ENCODE measurements around the gene GLT6D1. TPM values are rescaled to one million over a fixed set of nuclear protein-coding genes. Genes with fewer than 3 reads are reported as not detected.

Gene GLT6D1
- total and polyA plus RNA-seq, 2 of the 8 experiments (the other 6 are each of a cell fraction or from before 2014, with no cell fraction given), result 1.3 to 2.1 TPM

DNA sequence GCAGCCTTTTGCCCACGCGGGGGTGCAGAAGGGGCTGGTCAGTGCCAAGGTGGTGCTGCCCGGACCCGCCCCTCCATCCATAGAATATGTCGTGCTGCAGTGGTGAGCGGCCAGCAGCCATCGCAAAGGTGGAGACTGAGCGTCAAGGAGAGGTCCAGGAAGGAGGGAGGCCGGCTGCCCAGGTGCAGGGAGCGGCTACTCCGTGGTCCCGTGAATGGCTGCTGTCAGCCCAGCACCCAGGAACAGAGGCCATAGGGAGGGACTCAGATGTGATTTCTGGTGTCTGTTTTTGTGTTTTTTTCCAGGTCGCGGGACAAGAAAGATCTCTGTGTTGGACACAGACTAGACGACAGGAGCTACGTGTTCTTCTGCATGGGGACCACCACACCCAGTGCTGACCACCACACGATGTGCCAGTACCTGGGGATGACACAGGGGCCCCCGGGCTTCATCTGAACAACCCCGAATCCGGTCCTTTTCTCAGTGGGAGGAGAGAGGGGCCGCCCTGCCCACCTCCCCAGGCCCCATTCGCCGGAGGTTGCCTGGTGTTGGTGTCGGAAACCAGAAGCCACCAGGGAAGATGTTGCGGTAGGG is 48.8 kb downstream of the GLT6D1 start:
- Histone ChIP-seq H3K36me3 (ENCODE audit: control insufficient read depth in 2 of 4, insufficient read depth in 4 of 4, low read length in 3 of 4) (no peaks in the 10 kb centered on the region), H3K27ac (ENCODE audit: low read depth, low read length) (no peak overlapping the region), H4K5ac (ENCODE audit: insufficient read length, low read depth, low read length) (no peak overlapping the region), H3K23ac (ENCODE audit: insufficient read length) (no peak overlapping the region), H3K23me2 (ENCODE audit: low read depth, low read length) (no peaks in the 10 kb centered on the region), H3K4ac (replicated peaks; ENCODE audit: insufficient read length, low read depth, low read length) (no peak overlapping the region), H4K8ac (ENCODE audit: extremely low read depth, insufficient read depth, low read length) (no peak overlapping the region), H4K91ac (replicated peaks; ENCODE audit: insufficient read length, low read length) (no peak overlapping the region), H4K20me1 (replicated peaks in 1 of 2; ENCODE audit: control insufficient read depth in 1 of 2, insufficient read depth in 2 of 2, low read length in 2 of 2) (no peaks in the 10 kb centered on the region), H3K79me1 (ENCODE audit: low read depth, low read length) (no peaks in the 10 kb centered on the region), H3K9me3 (ENCODE audit: insufficient read depth in 2 of 2, low read depth in 1 of 2, low read length in 1 of 2) (0 out of 4 replicates have a peak, but pooled peaks cover 0 to 5% of the 10 kb centered on the region in 2 experiments), H2BK12ac (ENCODE audit: low read depth, low read length) (no peak overlapping the region), H3K4me2 (ENCODE audit: insufficient read depth in 1 of 2, low read depth in 2 of 2, low read length in 2 of 2) (no peak overlapping the region), H2AK5ac (ENCODE audit: low read depth, low read length) (no peak overlapping the region), H2AFZ (ENCODE audit: low read length) (no peak overlapping the region), H3K4me3 (ENCODE audit: extremely low read depth in 1 of 4, insufficient read depth in 2 of 4, low read depth in 3 of 4, low read length in 4 of 4) (no peak overlapping the region), H3K4me1 (replicated peaks in 1 of 4; ENCODE audit: control insufficient read depth in 3 of 4, insufficient read depth in 4 of 4, low read length in 3 of 4) (no peaks in the 10 kb centered on the region; a peak in 1 of 7 replicates), H2BK5ac (ENCODE audit: low read depth, low read length) (no peak overlapping the region), H3K79me2 (ENCODE audit: control insufficient read depth in 1 of 2, insufficient read depth in 2 of 2, low read length in 2 of 2) (no peaks in the 10 kb centered on the region), H2BK15ac (ENCODE audit: low read length) (no peak overlapping the region), H3K14ac (ENCODE audit: insufficient read length) (no peak overlapping the region), H2BK120ac (replicated peaks; ENCODE audit: low read depth, low read length) (no peak overlapping the region), H2BK20ac (ENCODE audit: low read length) (no peak overlapping the region), H3K27me3 (replicated peaks in 1 of 4; ENCODE audit: control insufficient read depth in 3 of 4, extremely low read depth in 1 of 4, insufficient read depth in 3 of 4, low read length in 3 of 4) (no peaks in the 10 kb centered on the region), H3K9ac (replicated peaks in 1 of 4; ENCODE audit: extremely low read depth in 1 of 4, low read depth in 3 of 4, low read length in 3 of 4) (no peak overlapping the region), H3K56ac (replicated peaks; ENCODE audit: insufficient read length, low read depth, low read length) (no peak overlapping the region), H3K18ac (ENCODE audit: extremely low read depth, low read length) (no peak overlapping the region)
- FAIRE-seq (no peak), DNase-seq (ENCODE audit: low read depth in 1 of 2, low spot score in 2 of 2) (peak in 1 of 2 experiments; percentile 33)
- 89% methylated on average over 24 of the region's 25 CpGs; no CpG with 5 or more reads in 1 of the 2 experiments for WGBS, 2 experiments (ENCODE audit: extremely low coverage in 1 of 2, insufficient coverage in 1 of 2, insufficient read length in 1 of 2, insufficient replicate concordance in 2 of 2, low coverage in 1 of 2, low lambda C conversion rate in 2 of 2, missing lambda C conversion rate in 1 of 2)
- ChIA-PET CTCF (ENCODE audit: partially characterized antibody) (interaction anchor here (0.8 to 7.2 kb wide), 2 partner anchors 13 to 24 kb away, joined by 3 to 58 read pairs; no protein-coding TSS in a partner anchor), POLR2A (ENCODE audit: partially characterized antibody) (no interaction called here)
- TF ChIP-seq JUND (IDR thresholded peaks at IDR 0.05; ENCODE audit: low read length), result no peak
- no peak for TF ChIP-seq RAD21 (IDR thresholded peaks at IDR 0.05 in 1 of 2, conservative IDR thresholded peaks at IDR 0.05 in 1 of 2; ENCODE audit: low read depth in 2 of 2, low read length in 2 of 2)
- no peak for TF ChIP-seq SUZ12 (IDR thresholded peaks at IDR 0.05; ENCODE audit: low read length)
- TF ChIP-seq, protein P1, sequence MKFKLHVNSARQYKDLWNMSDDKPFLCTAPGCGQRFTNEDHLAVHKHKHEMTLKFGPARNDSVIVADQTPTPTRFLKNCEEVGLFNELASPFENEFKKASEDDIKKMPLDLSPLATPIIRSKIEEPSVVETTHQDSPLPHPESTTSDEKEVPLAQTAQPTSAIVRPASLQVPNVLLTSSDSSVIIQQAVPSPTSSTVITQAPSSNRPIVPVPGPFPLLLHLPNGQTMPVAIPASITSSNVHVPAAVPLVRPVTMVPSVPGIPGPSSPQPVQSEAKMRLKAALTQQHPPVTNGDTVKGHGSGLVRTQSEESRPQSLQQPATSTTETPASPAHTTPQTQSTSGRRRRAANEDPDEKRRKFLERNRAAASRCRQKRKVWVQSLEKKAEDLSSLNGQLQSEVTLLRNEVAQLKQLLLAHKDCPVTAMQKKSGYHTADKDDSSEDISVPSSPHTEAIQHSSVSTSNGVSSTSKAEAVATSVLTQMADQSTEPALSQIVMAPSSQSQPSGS (IDR thresholded peaks at IDR 0.05; ENCODE audit: low read length), result no peak
- TF ChIP-seq JUN (IDR thresholded peaks at IDR 0.05; ENCODE audit: low read depth, low read length), result no peak
- TF ChIP-seq HDAC6 (IDR thresholded peaks at IDR 0.05; ENCODE audit: low read depth, low read length), result no peak
- no peak for TF ChIP-seq POLR2A (IDR thresholded peaks at IDR 0.05; ENCODE audit: control extremely low read depth in 1 of 2, low read depth in 2 of 2, low read length in 2 of 2)
- TF ChIP-seq NRF1 (IDR thresholded peaks at IDR 0.05; ENCODE audit: low read depth, low read length), result no peak
- TF ChIP-seq, protein P2, sequence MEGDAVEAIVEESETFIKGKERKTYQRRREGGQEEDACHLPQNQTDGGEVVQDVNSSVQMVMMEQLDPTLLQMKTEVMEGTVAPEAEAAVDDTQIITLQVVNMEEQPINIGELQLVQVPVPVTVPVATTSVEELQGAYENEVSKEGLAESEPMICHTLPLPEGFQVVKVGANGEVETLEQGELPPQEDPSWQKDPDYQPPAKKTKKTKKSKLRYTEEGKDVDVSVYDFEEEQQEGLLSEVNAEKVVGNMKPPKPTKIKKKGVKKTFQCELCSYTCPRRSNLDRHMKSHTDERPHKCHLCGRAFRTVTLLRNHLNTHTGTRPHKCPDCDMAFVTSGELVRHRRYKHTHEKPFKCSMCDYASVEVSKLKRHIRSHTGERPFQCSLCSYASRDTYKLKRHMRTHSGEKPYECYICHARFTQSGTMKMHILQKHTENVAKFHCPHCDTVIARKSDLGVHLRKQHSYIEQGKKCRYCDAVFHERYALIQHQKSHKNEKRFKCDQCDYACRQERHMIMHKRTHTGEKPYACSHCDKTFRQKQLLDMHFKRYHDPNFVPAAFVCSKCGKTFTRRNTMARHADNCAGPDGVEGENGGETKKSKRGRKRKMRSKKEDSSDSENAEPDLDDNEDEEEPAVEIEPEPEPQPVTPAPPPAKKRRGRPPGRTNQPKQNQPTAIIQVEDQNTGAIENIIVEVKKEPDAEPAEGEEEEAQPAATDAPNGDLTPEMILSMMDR (IDR thresholded peaks at IDR 0.05; ENCODE audit: control extremely low read depth in 1 of 3, insufficient read depth in 1 of 3, low read depth in 1 of 3, low read length in 3 of 3), result no peak

All from H1 (cell line).